DND-41 (cell line): Measurements from ENCODE around the gene LGR6.

Experiments used
- CTCF ChIP-seq: IDR thresholded peaks from 2 replicates; pipeline ENCODE4 v1.5.1; 2012; ENCODE audit warnings: borderline replicate concordance, low read length, moderate library complexity, mild to moderate bottlenecking; ENCODE audit not compliant: poor library complexity, severe bottlenecking; ENCODE audit errors: extremely low read depth
- EZH2 ChIP-seq: IDR thresholded peaks from 3 replicates; pipeline ENCODE4 v1.6.1; 2012; ENCODE audit warnings: borderline replicate concordance, low read depth, mild to moderate bottlenecking, moderate library complexity, low read length, inconsistent platforms; ENCODE audit not compliant: severe bottlenecking

GRCh38 chr1:202279806-202280205 is 86.2 kb downstream of the LGR6 start:
- no peak for TF ChIP-seq EZH2
- no peak for TF ChIP-seq CTCF
